Measurements from ENCODE around the gene ZFAND3.

- TF ChIP-seq CTCF (conservative IDR thresholded peaks at IDR 0.05; ENCODE audit: low read length) = no peak
- TF ChIP-seq EZH2phosphoT487 (IDR thresholded peaks at IDR 0.05; ENCODE audit: borderline replicate concordance, low read depth, low read length) = no peak
Measured at GRCh38 chr6:37845930-37846329, 26.4 kb downstream of the ZFAND3 start.

Measured in OCI-LY7 (cell line).